ENCODE measurements around the gene CHRDL2.

The CHRDL2 gene

GRCh38 chr11:74723511-74723910 is 7.7 kb downstream of the CHRDL2 start:
- in situ Hi-C loops (cut with HindIII; ENCODE audit: low pct_ligation_motif_present, low sequenced_read_pairs) = no loop called here
- Histone ChIP-seq H3K27me3 (replicated peaks) (peaks cover 2% of the 10 kb centered on the region), H3K27ac (no peak overlapping the region), H3K4me3 (ENCODE audit: low read depth, low read length) (no peak overlapping the region), H3K36me3 (replicated peaks) (no peaks in the 10 kb centered on the region)
- DNase-seq = no peak
- no peak for TF ChIP-seq CTCF (IDR thresholded peaks at IDR 0.05; ENCODE audit: low read depth, low read length, missing control alignments)

- no peak for TF ChIP-seq CTCF (IDR thresholded peaks at IDR 0.05; ENCODE audit: low read depth, low read length, missing control alignments)
- no peak overlapping the region for H3K4me3 ChIP-seq (ENCODE audit: low read depth, low read length)
- no peaks in the 10 kb centered on the region for H3K36me3 ChIP-seq (replicated peaks)
- no peak overlapping the region for H3K27ac ChIP-seq
- in situ Hi-C loops (cut with HindIII; ENCODE audit: low pct_ligation_motif_present, low sequenced_read_pairs) = no loop called here
- peaks cover 2% of the 10 kb centered on the region for H3K27me3 ChIP-seq (replicated peaks)
- DNase-seq = no peak
These were observed 9.8 kb downstream of the CHRDL2 start for GRCh38 chr11:74721479-74721835.

GRCh38 chr11:74720596-74721478 is 10.4 kb downstream of the CHRDL2 start:
- Histone ChIP-seq H3K27ac (no peak overlapping the region), H3K4me3 (ENCODE audit: low read depth, low read length) (no peak overlapping the region), H3K27me3 (replicated peaks) (peaks cover 2% of the 10 kb centered on the region), H3K36me3 (replicated peaks) (no peaks in the 10 kb centered on the region)
- no peak for DNase-seq
- in situ Hi-C loops (cut with HindIII; ENCODE audit: low pct_ligation_motif_present, low sequenced_read_pairs) = no loop called here
- no peak for TF ChIP-seq CTCF (IDR thresholded peaks at IDR 0.05; ENCODE audit: low read depth, low read length, missing control alignments)

- Histone ChIP-seq H3K36me3 (replicated peaks) (no peaks in the 10 kb centered on the region), H3K27ac (no peak overlapping the region), H3K27me3 (replicated peaks) (peaks cover under 1% of the 10 kb centered on the region), H3K4me3 (ENCODE audit: low read depth, low read length) (no peak overlapping the region)
- DNase-seq = no peak
- in situ Hi-C loops (cut with HindIII; ENCODE audit: low pct_ligation_motif_present, low sequenced_read_pairs) = no loop called here
- TF ChIP-seq CTCF (IDR thresholded peaks at IDR 0.05; ENCODE audit: low read depth, low read length, missing control alignments) = no peak
These were observed 12.2 kb downstream of the CHRDL2 start for GRCh38 chr11:74719011-74719410.

- no peak for DNase-seq
- Histone ChIP-seq H3K27me3 (replicated peaks) (no peaks in the 10 kb centered on the region), H3K27ac (no peak overlapping the region), H3K4me3 (ENCODE audit: low read depth, low read length) (no peak overlapping the region), H3K36me3 (replicated peaks) (no peaks in the 10 kb centered on the region)
- in situ Hi-C loops (cut with HindIII; ENCODE audit: low pct_ligation_motif_present, low sequenced_read_pairs) = no loop called here
- no peak for TF ChIP-seq CTCF (IDR thresholded peaks at IDR 0.05; ENCODE audit: low read depth, low read length, missing control alignments)
These were observed 13.8 kb downstream of the CHRDL2 start for GRCh38 chr11:74717221-74717969.
